Measurements from ENCODE around the gene GRIP1. TPM values are rescaled to one million over a fixed set of nuclear protein-coding genes. Genes with fewer than 3 reads are reported as not detected.

Gene GRIP1
- total and polyA plus RNA-seq, 10 of the 15 experiments (the other 5 are each of a cell fraction or from before 2014, with no cell fraction given): 0.05 to 0.85 (median 0.50) TPM; not detected in 7

DNA sequence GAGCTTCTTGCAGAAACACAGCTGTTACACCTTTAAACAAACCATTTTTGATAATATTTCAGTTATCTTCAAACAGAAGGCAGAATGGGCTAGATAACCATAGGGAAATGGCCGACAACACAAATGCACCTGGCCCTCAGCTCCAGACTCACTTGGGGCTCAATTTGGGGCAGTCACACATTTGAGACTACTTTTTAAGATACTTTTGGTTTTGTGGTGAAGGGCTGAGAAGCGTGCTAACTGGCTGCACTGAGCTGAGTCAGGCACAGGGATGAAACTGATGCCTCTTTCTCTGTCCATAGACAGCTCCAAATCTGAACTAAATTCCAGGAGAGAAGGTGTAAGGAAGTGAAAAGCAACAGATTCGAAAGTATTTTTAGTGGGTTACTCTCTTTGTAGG is 18.5 kb upstream of the GRIP1 start:
- BruUV-seq (replicated peaks): no TSS peak
- Histone ChIP-seq H3K79me2 (ENCODE audit: control insufficient read depth, insufficient read depth, low read length) (no peaks in the 10 kb centered on the region), H3K36me3 (ENCODE audit: control insufficient read depth in 2 of 2, insufficient read depth in 2 of 2, low read length in 1 of 2) (no peaks in the 10 kb centered on the region), H4K20me1 (ENCODE audit: control insufficient read depth, insufficient read depth) (no peaks in the 10 kb centered on the region), H3K4me2 (ENCODE audit: control insufficient read depth, insufficient read depth) (no peak overlapping the region), H3K27me3 (replicated peaks in 1 of 2; ENCODE audit: control insufficient read depth in 2 of 2, insufficient read depth in 2 of 2, low read length in 1 of 2) (peaks cover 0 to 1% of the 10 kb centered on the region in 2 experiments; a peak in 1 of 4 replicates), H3K27ac (ENCODE audit: control insufficient read depth, insufficient read depth) (no peak overlapping the region), H3K4me3 (no peak overlapping the region), H2AFZ (ENCODE audit: control insufficient read depth, low read depth, low read length) (no peak overlapping the region), H3K9ac (ENCODE audit: control insufficient read depth, insufficient read depth, low read length) (no peak overlapping the region), H3K4me1 (ENCODE audit: control insufficient read depth, insufficient read depth, low read length) (peaks cover 5% of the 10 kb centered on the region; the same call in 1 of the 2 replicates), H3K9me3 (replicated peaks; ENCODE audit: control insufficient read depth, insufficient read depth, low read length) (no peaks in the 10 kb centered on the region)
- FAIRE-seq: no peak
- CTCF ChIA-PET: interaction anchor here (1.1 to 1.9 kb wide), 4 partner anchors 9 to 427 kb away, joined by 3 to 4 read pairs (median 4); no protein-coding TSS in a partner anchor
- RAD21 ChIA-PET (ENCODE audit: unreplicated experiment): no interaction called here
- ATAC-seq: no peak
- 9% methylated on average over 3 of the region's 3 CpGs for WGBS (ENCODE audit: insufficient coverage, insufficient replicate concordance, low lambda C conversion rate, missing lambda C conversion rate)
- in situ Hi-C loops (cut with MboI): no loop called here
- POLR2A ChIA-PET: no interaction called here
- SMC1A ChIA-PET (ENCODE audit: uncharacterized antibody, unreplicated experiment): interaction anchor here (1.6 kb wide), 1 partner anchor 70 kb away, joined by 5 read pairs; no protein-coding TSS in a partner anchor
- intact Hi-C loops (cut with micrococcal nuclease; ENCODE audit: unreplicated experiment): loop anchor here (10.0 kb wide), 2 partner anchors 293 to 1393 kb away; no protein-coding TSS in a partner anchor
- no peak for DNase-seq (ENCODE audit: low read depth, low spot score)
- peak; percentile 33; the same call in 1 of the 2 replicates for TF ChIP-seq YY1 (IDR thresholded peaks at IDR 0.05; ENCODE audit: low read depth, low read length)
- TF ChIP-seq TCF3 (IDR thresholded peaks at IDR 0.05; ENCODE audit: borderline replicate concordance, insufficient read depth, low read depth, low read length): no peak
- peak; percentile 68 for TF ChIP-seq RUNX3 (IDR thresholded peaks at IDR 0.05; ENCODE audit: low read length)
- TF ChIP-seq, protein P1, sequence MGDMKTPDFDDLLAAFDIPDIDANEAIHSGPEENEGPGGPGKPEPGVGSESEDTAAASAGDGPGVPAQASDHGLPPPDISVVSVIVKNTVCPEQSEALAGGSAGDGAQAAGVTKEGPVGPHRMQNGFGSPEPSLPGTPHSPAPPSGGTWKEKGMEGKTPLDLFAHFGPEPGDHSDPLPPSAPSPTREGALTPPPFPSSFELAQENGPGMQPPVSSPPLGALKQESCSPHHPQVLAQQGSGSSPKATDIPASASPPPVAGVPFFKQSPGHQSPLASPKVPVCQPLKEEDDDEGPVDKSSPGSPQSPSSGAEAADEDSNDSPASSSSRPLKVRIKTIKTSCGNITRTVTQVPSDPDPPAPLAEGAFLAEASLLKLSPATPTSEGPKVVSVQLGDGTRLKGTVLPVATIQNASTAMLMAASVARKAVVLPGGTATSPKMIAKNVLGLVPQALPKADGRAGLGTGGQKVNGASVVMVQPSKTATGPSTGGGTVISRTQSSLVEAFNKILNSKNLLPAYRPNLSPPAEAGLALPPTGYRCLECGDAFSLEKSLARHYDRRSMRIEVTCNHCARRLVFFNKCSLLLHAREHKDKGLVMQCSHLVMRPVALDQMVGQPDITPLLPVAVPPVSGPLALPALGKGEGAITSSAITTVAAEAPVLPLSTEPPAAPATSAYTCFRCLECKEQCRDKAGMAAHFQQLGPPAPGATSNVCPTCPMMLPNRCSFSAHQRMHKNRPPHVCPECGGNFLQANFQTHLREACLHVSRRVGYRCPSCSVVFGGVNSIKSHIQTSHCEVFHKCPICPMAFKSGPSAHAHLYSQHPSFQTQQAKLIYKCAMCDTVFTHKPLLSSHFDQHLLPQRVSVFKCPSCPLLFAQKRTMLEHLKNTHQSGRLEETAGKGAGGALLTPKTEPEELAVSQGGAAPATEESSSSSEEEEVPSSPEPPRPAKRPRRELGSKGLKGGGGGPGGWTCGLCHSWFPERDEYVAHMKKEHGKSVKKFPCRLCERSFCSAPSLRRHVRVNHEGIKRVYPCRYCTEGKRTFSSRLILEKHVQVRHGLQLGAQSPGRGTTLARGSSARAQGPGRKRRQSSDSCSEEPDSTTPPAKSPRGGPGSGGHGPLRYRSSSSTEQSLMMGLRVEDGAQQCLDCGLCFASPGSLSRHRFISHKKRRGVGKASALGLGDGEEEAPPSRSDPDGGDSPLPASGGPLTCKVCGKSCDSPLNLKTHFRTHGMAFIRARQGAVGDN (IDR thresholded peaks at IDR 0.05): no peak

Measured in GM12878 (cell line).